Neural cell (in vitro differentiated cells): ENCODE data around the gene ANKRD29. TPM values are rescaled to one million over a fixed set of nuclear protein-coding genes. Genes with fewer than 3 reads are reported as not detected.

Experiments
- H2AFZ ChIP-seq: fragments of 200-600, 300-800 bp; sonication (generic), shearing (Covaris generic); 2 replicates; pipeline ENCODE4 v1.6.0; 2014; ENCODE audit warnings: low read depth, mild to moderate bottlenecking, antibody characterized with exemption, low read length, moderate library complexity
- H3F3A ChIP-seq: fragments of 200-600 bp; shearing (Covaris generic); 2 replicates; pipeline ENCODE4 v1.6.1; 2016; ENCODE audit warnings: mild to moderate bottlenecking, moderate library complexity, mixed read lengths, antibody characterized with exemption, low read length; ENCODE audit not compliant: insufficient read depth, poor library complexity, severe bottlenecking
- H3K27ac ChIP-seq: fragments of 200-600, 300-800 bp; sonication (generic), shearing (Covaris generic); 2 replicates; pipeline ENCODE4 v1.5.1; 2014; ENCODE audit warnings: mild to moderate bottlenecking, low read length, moderate library complexity
- H3K27me3 ChIP-seq: fragments of 300-800, 200-600 bp; sonication (generic), shearing (Covaris generic); 2 replicates; pipeline ENCODE4 v1.6.0; 2014; ENCODE audit warnings: mild to moderate bottlenecking, low read depth, low read length, moderate library complexity; ENCODE audit not compliant: insufficient read depth
- H3K36me3 ChIP-seq: fragments of 300-800, 200-600 bp; sonication (generic), shearing (Covaris generic); 2 replicates; pipeline ENCODE4 v1.5.1; 2014; ENCODE audit warnings: mild to moderate bottlenecking, antibody characterized with exemption, low read length, moderate library complexity; ENCODE audit not compliant: insufficient read depth
- H3K4me2 ChIP-seq: fragments of 300-800, 200-600 bp; sonication (generic), shearing (Covaris generic); 2 replicates; pipeline ENCODE4 v1.6.0; 2014; ENCODE audit warnings: mild to moderate bottlenecking, low read length
- H3K4me3 ChIP-seq: fragments of 300-800, 200-600 bp; sonication (generic), shearing (Covaris generic); 2 replicates; pipeline ENCODE4 v1.5.1; 2014; ENCODE audit warnings: mild to moderate bottlenecking, low read length, moderate library complexity
- H3K79me2 ChIP-seq: fragments of 200-600 bp; shearing (Covaris generic); replicated peaks from 2 replicates; pipeline ENCODE4 v1.6.0; 2014; ENCODE audit warnings: mild to moderate bottlenecking, low read length, moderate library complexity; ENCODE audit not compliant: insufficient read depth
- H3K9ac ChIP-seq: fragments of 300-800, 200-600 bp; sonication (generic), shearing (Covaris generic); 2 replicates; pipeline ENCODE4 v1.6.1; 2016; ENCODE audit warnings: mild to moderate bottlenecking, low read length, mixed read lengths
- H3K9me2 ChIP-seq: fragments of 200-600 bp; shearing (Covaris generic); 2 replicates; pipeline ENCODE4 v1.6.1; 2016; ENCODE audit warnings: mild to moderate bottlenecking, low read length, mixed read lengths; ENCODE audit not compliant: insufficient read depth
- H3K9me3 ChIP-seq: fragments of 200-600, 300-800 bp; sonication (generic), shearing (Covaris generic); 2 replicates; pipeline ENCODE4 v1.6.1; 2016; ENCODE audit warnings: mild to moderate bottlenecking, mixed run types, low read length, moderate library complexity, mixed read lengths
- H4K20me1 ChIP-seq: fragments of 200-600 bp; shearing (Covaris generic); 2 replicates; pipeline ENCODE4 v1.6.1; 2016; ENCODE audit warnings: mild to moderate bottlenecking, mixed run types; ENCODE audit not compliant: insufficient read depth
- EP300 ChIP-seq: fragments of 450-650 bp; conservative IDR thresholded peaks from 2 replicates; pipeline ENCODE4 v1.6.1; 2014; ENCODE audit warnings: antibody characterized with exemption, mild to moderate bottlenecking, moderate library complexity; ENCODE audit not compliant: poor library complexity, severe bottlenecking
- EZH2 ChIP-seq: fragments of 200-600, 300-800 bp; shearing (Covaris generic), sonication (generic); IDR thresholded peaks from 2 replicates; pipeline ENCODE4 v1.6.1; 2014; ENCODE audit warnings: antibody characterized with exemption, low read length, borderline replicate concordance, mild to moderate bottlenecking; ENCODE audit not compliant: insufficient read depth, poor library complexity, severe bottlenecking
- MXI1 ChIP-seq: fragments of 450-650 bp; conservative IDR thresholded peaks from 2 replicates; pipeline ENCODE4 v1.6.1; 2014; ENCODE audit warnings: antibody characterized with exemption, mild to moderate bottlenecking; ENCODE audit not compliant: poor library complexity, severe bottlenecking
- POLR2AphosphoS5 ChIP-seq: IDR thresholded peaks from 2 replicates; pipeline ENCODE4 v1.6.1; 2012
- RAD21 ChIP-seq: fragments of 450-650 bp; conservative IDR thresholded peaks from 2 replicates; pipeline ENCODE4 v1.6.1; 2014; ENCODE audit warnings: antibody characterized with exemption, mild to moderate bottlenecking, moderate library complexity
- SMC3 ChIP-seq: fragments of 450-650 bp; conservative IDR thresholded peaks from 2 replicates; pipeline ENCODE4 v1.6.1; 2014; ENCODE audit warnings: antibody characterized with exemption, mild to moderate bottlenecking, moderate library complexity; ENCODE audit not compliant: poor library complexity
- TAF1 ChIP-seq: IDR thresholded peaks from 2 replicates; pipeline ENCODE4 v1.6.1; 2012; ENCODE audit warnings: low read depth
- polyA plus RNA-seq: library from polyadenylated mRNA; depleted of rRNA; stranded (reverse); fragments of >200 nt; gene quantifications from 2 replicates; pipeline ENCODE4 v1.2.3, GENCODE V29; 2014
- TF ChIP-seq, protein P1 (sequence below): fragments of 450-650 bp; IDR thresholded peaks from 2 replicates; pipeline ENCODE4 v1.5.1; 2014; ENCODE audit warnings: antibody characterized with exemption, mild to moderate bottlenecking, moderate library complexity; ENCODE audit not compliant: poor library complexity, severe bottlenecking
- TF ChIP-seq, protein P2 (sequence below): IDR thresholded peaks from 2 replicates; pipeline ENCODE4 v1.6.1; 2012; ENCODE audit warnings: borderline replicate concordance

The ANKRD29 gene
- polyA plus RNA-seq, 1 donor from 2014 or later, result 4.9 TPM

DNA sequence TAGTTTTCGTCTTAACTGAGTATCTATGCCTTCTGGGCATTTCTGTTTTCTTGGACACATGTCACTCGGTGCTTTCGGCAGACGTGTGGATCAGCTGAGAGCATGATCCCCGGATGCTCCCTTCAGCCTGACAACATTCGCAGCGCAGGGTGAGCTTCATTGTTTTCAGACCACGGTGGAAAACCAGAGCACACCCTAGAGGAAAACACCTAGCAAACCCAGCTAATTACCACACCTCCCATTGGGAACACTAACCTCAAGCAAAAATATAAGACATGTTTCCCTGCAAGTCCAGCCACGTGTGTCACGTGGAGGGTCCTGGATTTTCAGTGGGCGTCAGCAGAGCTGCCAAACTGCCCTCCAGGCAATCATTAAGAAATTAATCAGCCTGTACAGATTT, 31.0 kb downstream of the ANKRD29 start:
- no peak overlapping the region for H3K4me2 ChIP-seq
- TF ChIP-seq MXI1 (no peak), SMC3 (no peak), TAF1 (no peak)
- TF ChIP-seq, protein P1, sequence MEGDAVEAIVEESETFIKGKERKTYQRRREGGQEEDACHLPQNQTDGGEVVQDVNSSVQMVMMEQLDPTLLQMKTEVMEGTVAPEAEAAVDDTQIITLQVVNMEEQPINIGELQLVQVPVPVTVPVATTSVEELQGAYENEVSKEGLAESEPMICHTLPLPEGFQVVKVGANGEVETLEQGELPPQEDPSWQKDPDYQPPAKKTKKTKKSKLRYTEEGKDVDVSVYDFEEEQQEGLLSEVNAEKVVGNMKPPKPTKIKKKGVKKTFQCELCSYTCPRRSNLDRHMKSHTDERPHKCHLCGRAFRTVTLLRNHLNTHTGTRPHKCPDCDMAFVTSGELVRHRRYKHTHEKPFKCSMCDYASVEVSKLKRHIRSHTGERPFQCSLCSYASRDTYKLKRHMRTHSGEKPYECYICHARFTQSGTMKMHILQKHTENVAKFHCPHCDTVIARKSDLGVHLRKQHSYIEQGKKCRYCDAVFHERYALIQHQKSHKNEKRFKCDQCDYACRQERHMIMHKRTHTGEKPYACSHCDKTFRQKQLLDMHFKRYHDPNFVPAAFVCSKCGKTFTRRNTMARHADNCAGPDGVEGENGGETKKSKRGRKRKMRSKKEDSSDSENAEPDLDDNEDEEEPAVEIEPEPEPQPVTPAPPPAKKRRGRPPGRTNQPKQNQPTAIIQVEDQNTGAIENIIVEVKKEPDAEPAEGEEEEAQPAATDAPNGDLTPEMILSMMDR, result no peak
- H3K79me2 ChIP-seq, result no peaks in the 10 kb centered on the region
- no peak overlapping the region for H3K4me3 ChIP-seq
- H3F3A ChIP-seq, result no peaks in the 10 kb centered on the region
- H3K27ac ChIP-seq, result no peak overlapping the region
- no peak overlapping the region for H2AFZ ChIP-seq
- H3K36me3 ChIP-seq, result no peaks in the 10 kb centered on the region
- no peak overlapping the region for H3K9ac ChIP-seq
- no peaks in the 10 kb centered on the region for H3K9me3 ChIP-seq
- no peaks in the 10 kb centered on the region for H3K27me3 ChIP-seq
- H4K20me1 ChIP-seq, result no peaks in the 10 kb centered on the region
- no peaks in the 10 kb centered on the region for H3K9me2 ChIP-seq

DNA sequence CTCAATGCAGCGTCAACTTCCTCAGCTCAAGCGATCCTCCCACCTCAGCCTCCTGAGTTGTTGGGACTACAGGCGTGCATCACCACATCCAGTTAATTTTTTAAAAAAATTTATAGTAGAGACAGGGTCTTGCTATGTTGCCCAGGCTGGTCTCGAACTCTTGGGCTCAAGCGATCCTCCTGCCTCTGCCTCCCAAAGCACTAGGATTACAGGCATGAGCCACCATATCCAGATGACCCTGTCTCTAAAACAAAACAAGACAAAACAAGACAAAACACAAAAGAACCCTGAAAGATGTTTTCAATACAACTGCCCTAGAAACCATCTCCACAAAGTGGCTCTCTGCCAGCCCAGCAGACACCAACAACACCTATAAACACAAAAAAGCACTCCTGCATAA, 31.4 kb downstream of the ANKRD29 start:
- Histone ChIP-seq H3K4me3 (no peak overlapping the region), H3K4me2 (no peak overlapping the region), H3K27ac (no peak overlapping the region), H4K20me1 (no peaks in the 10 kb centered on the region), H3K9me2 (no peaks in the 10 kb centered on the region), H3K79me2 (no peaks in the 10 kb centered on the region), H3K9me3 (no peaks in the 10 kb centered on the region), H3K9ac (no peak overlapping the region), H3F3A (no peaks in the 10 kb centered on the region), H3K36me3 (no peaks in the 10 kb centered on the region), H3K27me3 (no peaks in the 10 kb centered on the region), H2AFZ (no peak overlapping the region)
- no peak for TF ChIP-seq TAF1
- TF ChIP-seq, protein P1, result no peak
- TF ChIP-seq POLR2AphosphoS5, result no peak
- no peak for TF ChIP-seq SMC3
- TF ChIP-seq RAD21, result no peak
- no peak for TF ChIP-seq EP300
- TF ChIP-seq MXI1, result no peak
- no peak for TF ChIP-seq EZH2
- TF ChIP-seq, protein P2, sequence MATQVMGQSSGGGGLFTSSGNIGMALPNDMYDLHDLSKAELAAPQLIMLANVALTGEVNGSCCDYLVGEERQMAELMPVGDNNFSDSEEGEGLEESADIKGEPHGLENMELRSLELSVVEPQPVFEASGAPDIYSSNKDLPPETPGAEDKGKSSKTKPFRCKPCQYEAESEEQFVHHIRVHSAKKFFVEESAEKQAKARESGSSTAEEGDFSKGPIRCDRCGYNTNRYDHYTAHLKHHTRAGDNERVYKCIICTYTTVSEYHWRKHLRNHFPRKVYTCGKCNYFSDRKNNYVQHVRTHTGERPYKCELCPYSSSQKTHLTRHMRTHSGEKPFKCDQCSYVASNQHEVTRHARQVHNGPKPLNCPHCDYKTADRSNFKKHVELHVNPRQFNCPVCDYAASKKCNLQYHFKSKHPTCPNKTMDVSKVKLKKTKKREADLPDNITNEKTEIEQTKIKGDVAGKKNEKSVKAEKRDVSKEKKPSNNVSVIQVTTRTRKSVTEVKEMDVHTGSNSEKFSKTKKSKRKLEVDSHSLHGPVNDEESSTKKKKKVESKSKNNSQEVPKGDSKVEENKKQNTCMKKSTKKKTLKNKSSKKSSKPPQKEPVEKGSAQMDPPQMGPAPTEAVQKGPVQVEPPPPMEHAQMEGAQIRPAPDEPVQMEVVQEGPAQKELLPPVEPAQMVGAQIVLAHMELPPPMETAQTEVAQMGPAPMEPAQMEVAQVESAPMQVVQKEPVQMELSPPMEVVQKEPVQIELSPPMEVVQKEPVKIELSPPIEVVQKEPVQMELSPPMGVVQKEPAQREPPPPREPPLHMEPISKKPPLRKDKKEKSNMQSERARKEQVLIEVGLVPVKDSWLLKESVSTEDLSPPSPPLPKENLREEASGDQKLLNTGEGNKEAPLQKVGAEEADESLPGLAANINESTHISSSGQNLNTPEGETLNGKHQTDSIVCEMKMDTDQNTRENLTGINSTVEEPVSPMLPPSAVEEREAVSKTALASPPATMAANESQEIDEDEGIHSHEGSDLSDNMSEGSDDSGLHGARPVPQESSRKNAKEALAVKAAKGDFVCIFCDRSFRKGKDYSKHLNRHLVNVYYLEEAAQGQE, result no peak
